ENCODE measurements around the gene UBE2D4.

- TF ChIP-seq CTCF (IDR thresholded peaks at IDR 0.05; ENCODE audit: insufficient read depth, low read depth, low read length): no peak
- no peak for TF ChIP-seq EZH2 (IDR thresholded peaks at IDR 0.05; ENCODE audit: insufficient read depth, low read length)
These were observed 21.6 kb upstream of the UBE2D4 start for GRCh38 chr7:43904533-43905208.
